ENCODE results near the gene NFATC4. TPM values are rescaled to one million over a fixed set of nuclear protein-coding genes. Genes with fewer than 3 reads are reported as not detected.

Gene NFATC4
- total and polyA plus RNA-seq, 10 of the 15 experiments (the other 5 are each of a cell fraction or from before 2014, with no cell fraction given), result 0.97 to 14.3 (median 4.9) TPM

- 15% methylated on average over 3 of the region's 3 CpGs for WGBS (ENCODE audit: insufficient coverage, insufficient replicate concordance, low lambda C conversion rate, missing lambda C conversion rate)
- no peak overlapping the region for H2AFZ ChIP-seq (ENCODE audit: control insufficient read depth, low read depth, low read length)
- ChIA-PET CTCF (no interaction called here), SMC1A (ENCODE audit: uncharacterized antibody, unreplicated experiment) (no interaction called here), POLR2A (no interaction called here), RAD21 (ENCODE audit: unreplicated experiment) (no interaction called here)
- no peaks in the 10 kb centered on the region for H4K20me1 ChIP-seq (ENCODE audit: control insufficient read depth, insufficient read depth)
- intact Hi-C loops (cut with micrococcal nuclease; ENCODE audit: unreplicated experiment), result no loop called here
- H3K27me3 ChIP-seq (replicated peaks in 1 of 2; ENCODE audit: control insufficient read depth in 2 of 2, insufficient read depth in 2 of 2, low read length in 1 of 2), result peaks cover 2% of the 10 kb centered on the region in 2 experiments; a peak in 2 of 4 replicates
- no peaks in the 10 kb centered on the region for H3K9me3 ChIP-seq (replicated peaks; ENCODE audit: control insufficient read depth, insufficient read depth, low read length)
- H3K4me3 ChIP-seq, result no peak overlapping the region
- no peaks in the 10 kb centered on the region for H3K79me2 ChIP-seq (ENCODE audit: control insufficient read depth, insufficient read depth, low read length)
- no peak overlapping the region for H3K9ac ChIP-seq (ENCODE audit: control insufficient read depth, insufficient read depth, low read length)
- no TSS peak for BruUV-seq (replicated peaks)
- H3K4me2 ChIP-seq (ENCODE audit: control insufficient read depth, insufficient read depth), result no peak overlapping the region
- in situ Hi-C loops (cut with MboI), result no loop called here
- FAIRE-seq (no peak), ATAC-seq (no peak), DNase-seq (ENCODE audit: low read depth, low spot score) (no peak)
- H3K4me1 ChIP-seq (ENCODE audit: control insufficient read depth, insufficient read depth, low read length), result no peaks in the 10 kb centered on the region
- H3K27ac ChIP-seq (ENCODE audit: control insufficient read depth, insufficient read depth), result no peak overlapping the region
- no peaks in the 10 kb centered on the region for H3K36me3 ChIP-seq (ENCODE audit: control insufficient read depth in 2 of 2, insufficient read depth in 2 of 2, low read length in 1 of 2)
- no peak for TF ChIP-seq HSF1 (IDR thresholded peaks at IDR 0.05; ENCODE audit: low read depth, low read length)
- no peak for TF ChIP-seq MAX (IDR thresholded peaks at IDR 0.05; ENCODE audit: low read depth, low read length)
- TF ChIP-seq ZBTB11 (CRISPR knock-in tag; IDR thresholded peaks at IDR 0.05), result no peak
- no peak for TF ChIP-seq CHD1 (IDR thresholded peaks at IDR 0.05; ENCODE audit: low read depth, low read length)
- TF ChIP-seq USF2 (IDR thresholded peaks at IDR 0.05; ENCODE audit: borderline replicate concordance, low read depth, low read length), result no peak
- no peak for TF ChIP-seq ZBTB33 (IDR thresholded peaks at IDR 0.05)
- no peak for TF ChIP-seq IRF5 (IDR thresholded peaks at IDR 0.05; ENCODE audit: borderline replicate concordance)
- no peak for TF ChIP-seq PAX5 (IDR thresholded peaks at IDR 0.05; ENCODE audit: borderline replicate concordance, low read depth, low read length)
- TF ChIP-seq PRDM15 (CRISPR knock-in tag; IDR thresholded peaks at IDR 0.05), result no peak
Measured at GRCh38 chr14:24394275-24394674, 26.3 kb downstream of the NFATC4 start.
